GM19324 (cell line): ENCODE data around the gene FMC1.
A peak's percentile ranks its signal among the peaks of the same experiment; 100 is the strongest.
"Not testable (repeated sequence)": the region's sequence is repeated elsewhere in the genome, so short reads cannot be mapped to it uniquely, and the experiment has no call there.

ENCODE experiments used
- ATAC-seq: cut with Tn5 transposase; IDR thresholded peaks from one replicate; pipeline ENCODE4 v1.9.1; 2021; ENCODE audit warnings: mild to moderate bottlenecking, moderate library complexity; ENCODE audit not compliant: unreplicated experiment, low FRiP score

Gene FMC1, protein sequence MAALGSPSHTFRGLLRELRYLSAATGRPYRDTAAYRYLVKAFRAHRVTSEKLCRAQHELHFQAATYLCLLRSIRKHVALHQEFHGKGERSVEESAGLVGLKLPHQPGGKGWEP

DNA sequence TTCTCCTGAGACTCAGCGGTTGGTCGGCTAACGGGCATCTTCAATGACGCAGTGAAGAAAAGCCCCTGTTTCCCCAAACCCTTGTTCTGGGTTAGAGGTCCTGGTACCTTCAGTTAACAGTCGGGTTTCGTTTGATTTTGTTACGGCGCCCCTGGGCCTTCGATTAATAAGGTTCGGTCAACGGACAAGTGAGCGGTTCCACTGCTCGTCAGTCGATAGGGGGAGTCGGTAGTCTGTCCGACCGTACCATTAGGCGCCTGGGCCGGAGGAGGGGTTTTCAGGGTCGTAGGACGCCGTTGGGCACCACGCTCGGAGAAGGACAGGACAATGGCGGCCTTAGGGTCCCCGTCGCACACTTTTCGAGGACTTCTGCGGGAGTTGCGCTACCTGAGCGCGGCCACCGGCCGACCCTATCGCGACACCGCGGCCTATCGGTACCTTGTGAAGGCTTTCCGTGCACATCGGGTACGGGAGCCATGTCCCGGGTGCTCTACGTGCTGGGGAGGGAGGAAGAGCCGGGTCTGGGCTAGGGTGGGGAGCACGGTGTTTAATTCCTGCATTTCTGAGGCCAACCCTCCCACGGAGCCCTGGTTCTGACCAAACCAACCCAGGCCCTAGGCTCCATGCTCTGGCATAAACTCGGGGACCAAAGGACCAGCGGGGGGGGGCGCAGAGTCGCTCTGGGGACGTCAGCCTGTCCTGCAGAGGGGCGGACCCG, at the start of gene FMC1:
TSS of gene FMC1 (plus strand) at position 280 of the 718 bp plus-strand sequence. CDS start at position 328, 48 bp downstream.
- ATAC-seq: peak; percentile 47

DNA sequence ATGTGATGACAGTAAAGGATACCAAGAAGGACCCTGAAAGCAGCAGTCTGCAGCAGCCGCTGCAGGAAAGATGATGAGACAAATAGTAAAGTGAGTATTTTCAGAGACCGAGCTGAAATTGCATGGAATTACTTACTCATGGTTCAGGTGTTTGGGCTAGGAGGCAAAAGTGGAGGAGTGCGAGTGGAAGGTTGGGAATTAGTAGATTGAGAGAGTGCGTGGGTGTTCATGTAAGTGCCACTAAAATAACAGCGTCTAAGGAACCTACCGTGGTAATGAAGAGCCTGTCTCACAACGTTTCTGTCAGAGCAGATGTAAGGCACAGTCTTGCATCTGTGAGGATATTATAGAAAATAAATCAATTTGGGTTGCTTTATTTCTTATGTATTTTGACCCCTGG, 48.3 kb upstream of the FMC1 start:
- ATAC-seq: no peak

DNA sequence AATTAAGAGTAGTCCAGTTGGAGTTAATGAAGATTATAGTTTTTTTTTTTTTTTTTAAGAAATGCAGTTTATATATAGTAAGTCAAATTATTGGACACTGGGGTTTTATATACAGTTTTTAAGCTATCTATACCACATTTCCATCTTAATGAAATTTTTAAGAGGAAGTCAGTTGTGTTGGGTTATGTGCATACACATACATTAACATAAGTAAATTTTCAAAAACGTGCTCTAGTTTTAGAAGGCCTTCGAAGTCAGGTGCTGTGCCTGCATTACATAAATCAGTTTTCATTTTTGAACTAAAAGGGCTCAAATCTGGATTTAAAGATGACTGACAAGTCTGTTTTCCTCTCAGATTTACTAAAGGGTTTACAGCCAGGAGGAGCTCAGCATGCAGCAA, 47.6 kb upstream of the FMC1 start:
- no peak for ATAC-seq

DNA sequence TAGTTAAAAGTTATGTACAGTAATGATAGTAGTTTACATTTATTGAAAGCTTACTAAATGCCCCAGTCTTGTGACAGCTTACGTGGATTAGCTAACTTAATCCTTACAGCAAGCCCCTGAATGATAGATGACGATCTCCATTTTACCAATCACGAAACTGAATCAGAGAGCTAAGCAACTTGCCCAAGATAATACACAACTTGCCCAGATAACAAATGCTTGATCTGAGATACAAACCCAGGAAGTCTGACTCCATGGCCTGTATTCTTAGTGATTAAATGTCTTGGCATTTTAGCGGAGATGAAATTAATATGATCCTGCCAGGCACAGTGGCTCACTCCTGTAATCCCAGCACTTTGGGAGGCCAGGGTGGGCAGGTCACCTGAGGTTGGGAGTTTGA, 46.9 kb upstream of the FMC1 start:
- ATAC-seq: no peak

DNA sequence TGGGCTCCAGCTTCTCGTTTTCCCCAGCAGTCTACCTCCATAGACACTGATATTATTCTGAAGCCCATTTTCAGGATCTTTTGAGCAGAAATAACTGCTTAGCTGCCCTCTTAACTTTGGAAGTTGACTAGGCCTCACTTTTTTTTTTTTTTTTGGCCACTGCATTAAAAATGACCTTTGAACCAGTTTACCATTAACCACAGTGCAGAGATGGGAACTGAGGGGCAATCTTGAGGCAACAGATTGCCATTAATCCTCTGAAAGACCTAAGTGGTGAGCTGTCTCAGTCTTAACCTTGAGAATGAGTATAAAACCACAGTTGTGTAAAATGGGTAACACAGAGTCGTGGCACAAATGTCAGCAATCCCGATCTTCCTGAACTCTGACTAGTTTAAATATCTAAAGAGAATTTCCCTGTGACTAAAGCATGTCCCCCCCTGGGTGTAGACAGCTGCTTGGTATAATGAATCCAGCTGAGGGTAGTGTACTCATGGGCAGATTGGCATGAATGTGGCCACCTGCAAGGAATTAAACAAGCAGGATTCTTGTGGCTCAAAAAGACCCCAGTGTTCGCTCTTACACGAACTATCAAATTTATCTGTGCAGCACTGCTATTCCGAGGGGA, 46.1 kb upstream of the FMC1 start:
- ATAC-seq: no peak

DNA sequence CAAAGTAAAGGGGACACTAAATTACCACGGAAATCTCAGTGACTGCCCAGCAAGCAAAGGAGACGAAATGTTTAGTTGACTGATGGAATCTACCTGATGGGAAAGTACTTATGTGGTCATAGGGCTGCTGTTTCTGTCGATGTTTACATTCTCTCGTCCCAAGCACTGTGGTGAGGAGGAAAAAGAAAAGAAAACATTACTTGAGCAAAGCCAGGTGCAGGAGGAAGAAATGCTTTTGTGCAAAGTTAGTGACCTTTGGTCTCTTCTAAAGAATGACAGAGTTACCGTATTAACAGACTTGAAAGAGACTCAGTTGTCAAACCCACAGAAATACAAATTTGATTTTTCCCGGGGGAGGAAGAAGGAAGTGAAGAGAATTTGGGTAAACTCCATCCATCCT, 43.3 kb upstream of the FMC1 start:
- no peak for ATAC-seq

DNA sequence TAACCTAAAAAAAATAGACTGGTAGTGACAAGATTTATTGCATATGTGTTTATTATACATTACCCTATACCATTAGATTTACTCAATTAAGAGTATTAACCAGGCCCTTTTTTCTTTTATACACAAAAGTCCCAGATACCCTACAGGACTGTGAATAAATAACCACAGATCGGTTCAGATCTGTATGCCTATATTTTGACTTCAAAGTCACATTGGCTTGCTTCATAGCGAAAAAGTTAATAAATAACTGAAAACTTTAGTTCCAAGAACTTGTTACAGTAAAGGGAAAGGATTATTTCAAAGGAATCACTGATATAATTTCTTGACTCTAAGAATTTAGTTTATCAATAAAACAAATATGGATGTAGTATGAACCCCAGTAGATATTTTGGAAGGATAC, 41.8 kb upstream of the FMC1 start:
- no peak for ATAC-seq

DNA sequence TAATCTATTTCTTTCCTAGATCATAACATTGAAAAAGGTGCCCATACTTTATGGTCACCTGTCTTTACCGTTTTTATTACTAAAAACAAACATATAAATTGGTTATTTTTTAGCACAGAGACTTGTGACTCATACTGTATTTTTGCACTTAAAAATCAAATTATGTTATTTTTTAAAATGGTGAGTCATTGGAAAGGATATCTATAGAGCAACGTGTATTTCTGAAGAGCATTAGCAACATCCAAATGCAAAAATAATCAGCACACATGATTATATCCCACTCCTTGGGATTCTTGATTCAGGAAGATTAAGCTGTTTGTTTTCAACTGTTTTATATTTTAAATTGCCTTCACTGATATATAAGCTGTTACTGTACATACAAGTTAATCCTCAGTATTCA, 40.7 kb upstream of the FMC1 start:
- no peak for ATAC-seq

DNA sequence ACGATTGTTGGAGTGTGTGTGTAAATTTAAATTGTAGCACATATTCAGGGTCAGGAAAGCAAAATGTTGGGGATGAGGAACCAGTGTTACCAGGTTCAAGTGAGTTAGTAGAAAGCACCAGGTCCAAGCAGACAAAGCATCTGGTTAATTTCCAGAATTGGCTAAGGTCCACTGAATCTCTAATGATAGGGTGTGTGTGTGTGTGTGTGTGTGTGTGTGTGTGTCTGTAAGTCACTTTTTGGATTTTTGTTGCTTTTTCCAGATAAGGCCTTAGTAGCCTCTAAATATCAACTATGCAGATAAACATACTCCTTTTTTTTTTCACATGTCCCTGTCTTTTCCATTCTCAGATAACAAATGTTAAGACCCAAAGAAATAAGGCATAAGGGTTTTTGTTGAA, 36.6 kb upstream of the FMC1 start:
- no peak for ATAC-seq

DNA sequence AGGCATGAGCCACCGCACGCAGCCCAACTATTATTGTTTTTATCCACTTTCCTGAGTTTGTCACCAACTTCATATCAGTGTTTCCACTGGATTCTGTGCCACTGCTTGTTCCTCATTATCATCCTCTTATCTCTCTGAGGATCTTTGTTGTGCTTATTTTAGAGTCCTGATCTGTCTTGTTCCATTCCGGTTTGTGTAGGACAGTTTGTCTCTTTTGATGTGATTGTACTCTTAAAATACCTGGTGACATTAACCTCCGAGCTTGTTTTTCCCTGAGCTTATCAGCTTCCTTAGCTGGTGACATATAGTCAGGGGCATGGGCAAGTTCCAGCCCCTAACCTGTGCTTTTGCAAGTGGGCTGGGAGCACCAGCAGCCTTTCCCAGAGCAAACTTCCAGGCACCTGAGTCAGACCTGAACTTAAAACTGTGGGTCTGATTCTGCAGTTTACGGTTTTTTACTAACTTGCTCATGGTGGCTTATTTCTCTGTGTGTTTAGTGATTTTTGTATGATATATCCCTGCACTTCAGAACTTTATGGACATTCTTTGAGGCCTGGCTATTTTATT, 23.1 kb upstream of the FMC1 start:
- no peak for ATAC-seq

DNA sequence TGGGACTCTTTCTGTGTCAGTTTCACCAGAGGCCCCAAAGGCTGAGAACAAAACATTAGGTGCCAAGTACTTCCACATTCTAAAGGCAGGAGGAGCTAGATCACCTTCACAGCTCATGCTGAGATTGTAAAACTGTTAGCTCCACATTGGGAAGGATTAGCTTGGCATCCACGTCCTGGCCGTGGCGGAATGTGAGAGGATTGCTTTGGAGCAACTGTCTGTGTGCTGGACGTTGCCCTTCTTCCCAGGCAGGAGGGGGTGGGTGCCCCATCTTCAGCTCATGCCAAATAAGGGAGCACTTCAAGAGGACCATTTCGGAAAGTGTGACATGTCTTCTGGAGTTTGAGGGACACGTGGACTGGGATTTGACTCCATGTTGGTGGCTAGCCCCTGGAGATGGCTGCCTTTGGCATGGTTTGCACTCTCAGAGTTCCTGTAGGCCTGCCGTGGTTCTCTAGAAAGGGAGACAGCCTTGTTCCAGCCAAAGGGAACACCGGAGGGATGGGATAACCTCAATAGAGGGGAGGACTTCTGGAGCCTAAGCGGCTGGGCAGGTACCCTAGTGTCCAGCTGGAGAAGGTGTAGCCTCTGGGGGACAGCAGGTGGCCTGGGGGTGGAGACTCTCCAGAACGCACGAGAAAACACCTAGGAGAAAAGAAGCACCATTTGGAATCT, 19.9 kb upstream of the FMC1 start:
- no peak for ATAC-seq

DNA sequence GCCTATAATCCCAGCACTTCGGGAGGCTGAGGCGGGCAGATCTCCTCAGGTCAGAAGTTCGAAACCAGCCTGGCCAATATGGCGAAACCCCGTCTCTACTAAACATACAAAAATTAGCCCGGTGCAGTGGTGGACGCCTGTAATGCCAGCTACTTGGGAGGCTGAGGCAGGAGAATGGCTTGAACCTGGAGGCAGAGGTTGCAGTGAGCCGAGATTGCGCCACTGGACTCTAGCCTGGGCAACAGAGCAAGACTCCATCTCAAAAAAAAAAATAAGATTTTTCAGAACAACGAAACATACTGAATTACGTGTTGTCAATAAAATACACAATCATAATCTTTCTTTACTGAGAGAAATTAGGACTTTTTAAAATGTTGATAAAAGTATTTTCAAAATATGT, 16.4 kb upstream of the FMC1 start:
- ATAC-seq: not testable (repeated sequence)

DNA sequence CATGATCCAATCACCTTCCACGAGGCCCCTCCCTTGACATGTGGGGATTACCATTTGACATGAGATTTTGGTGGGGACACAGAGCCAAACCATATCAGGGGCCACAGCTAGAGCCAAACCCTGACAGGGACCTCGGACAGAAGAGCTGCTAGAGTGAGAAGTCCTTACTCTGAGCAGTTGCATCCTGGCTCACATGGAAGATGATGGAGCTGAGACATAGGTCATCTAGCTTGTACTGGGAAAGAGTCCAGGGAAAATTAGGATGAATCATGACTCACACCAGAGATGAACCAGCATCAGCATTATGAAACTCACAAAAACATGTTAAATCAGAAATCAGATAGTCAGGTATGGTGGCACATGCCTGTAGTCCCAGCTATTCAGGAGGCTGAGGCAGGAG, 12.8 kb upstream of the FMC1 start:
- no peak for ATAC-seq

DNA sequence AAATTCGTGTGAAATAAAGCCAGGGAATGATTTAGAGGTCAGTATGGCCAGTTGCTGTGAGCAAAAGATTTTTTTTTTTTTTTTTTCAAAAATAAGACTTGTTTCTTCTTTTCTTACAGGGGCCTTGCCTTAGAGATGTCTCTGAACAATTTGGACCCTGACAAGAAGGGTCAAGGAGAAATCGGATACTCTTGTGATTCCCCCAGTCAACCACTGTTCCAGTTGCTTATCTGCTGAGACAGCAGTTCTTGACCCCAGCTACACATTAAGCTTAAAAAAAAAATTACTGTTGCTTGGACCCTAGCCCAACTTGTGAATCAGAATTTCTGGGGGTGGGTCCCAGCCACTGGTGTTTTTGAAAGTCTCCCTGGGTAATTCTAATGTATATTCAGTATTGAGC, 12.0 kb upstream of the FMC1 start:
- no peak for ATAC-seq

DNA sequence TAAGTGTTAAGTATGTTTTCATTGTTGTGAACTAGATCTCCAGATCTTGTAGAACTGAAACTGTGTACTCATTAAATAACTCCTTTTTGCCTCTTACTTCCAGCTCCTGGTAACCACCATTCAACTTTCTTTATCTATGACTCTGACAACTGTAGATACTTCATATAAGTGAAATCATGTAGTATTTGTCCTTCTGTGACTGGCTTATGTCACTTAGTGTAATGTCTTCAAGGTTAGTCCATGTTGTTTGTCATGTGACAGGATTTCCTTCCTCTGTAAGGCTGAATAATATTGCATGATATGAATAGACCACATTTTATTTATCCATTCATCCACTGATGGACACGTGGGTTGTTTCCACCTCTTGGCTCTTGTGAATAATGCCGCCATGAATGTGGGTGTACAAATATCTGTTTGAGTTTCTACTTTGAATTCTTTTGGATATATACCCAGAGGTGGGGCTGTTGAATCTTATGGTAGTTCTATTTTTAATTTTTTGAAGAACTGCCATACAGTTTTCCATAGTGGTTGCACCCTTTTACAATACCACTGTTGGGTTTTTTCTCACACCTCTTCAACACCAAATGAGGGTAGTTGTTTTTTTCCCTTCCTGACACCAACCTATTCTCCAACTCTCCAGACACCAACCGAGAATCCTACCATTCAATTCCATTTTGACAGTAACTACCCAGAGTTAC, 10.7 kb upstream of the FMC1 start:
- no peak for ATAC-seq

DNA sequence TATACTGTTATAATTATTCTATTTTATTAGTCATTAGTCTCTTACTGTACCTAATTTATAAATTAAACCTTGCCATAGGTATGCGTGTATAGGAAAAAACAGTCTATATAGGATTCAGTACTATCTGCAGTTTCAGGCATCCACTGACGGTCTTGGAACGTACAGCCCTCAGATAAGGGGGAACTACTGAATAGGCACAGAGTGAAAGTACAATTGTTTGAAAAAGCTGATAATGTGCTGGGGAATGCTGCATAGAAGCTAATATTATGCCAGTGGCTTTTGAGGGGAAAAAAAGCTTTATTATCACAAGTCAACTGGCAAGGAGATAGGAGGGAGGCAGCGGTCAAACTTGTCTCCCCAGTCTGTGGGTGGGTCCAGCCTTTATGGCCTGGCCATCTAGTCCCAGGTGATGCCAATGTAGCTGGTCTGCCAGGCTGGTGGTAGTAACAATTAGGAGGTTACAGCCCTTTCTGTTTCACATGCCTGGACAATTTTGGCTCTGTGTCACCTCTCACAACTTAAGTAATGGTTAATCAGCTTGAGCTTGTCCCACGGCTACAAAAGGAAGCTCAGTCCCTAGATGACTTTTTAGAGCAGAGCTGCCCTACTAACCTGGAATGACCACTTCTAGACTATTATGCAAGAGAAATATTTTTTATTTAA, 8.3 kb upstream of the FMC1 start:
- ATAC-seq: no peak

DNA sequence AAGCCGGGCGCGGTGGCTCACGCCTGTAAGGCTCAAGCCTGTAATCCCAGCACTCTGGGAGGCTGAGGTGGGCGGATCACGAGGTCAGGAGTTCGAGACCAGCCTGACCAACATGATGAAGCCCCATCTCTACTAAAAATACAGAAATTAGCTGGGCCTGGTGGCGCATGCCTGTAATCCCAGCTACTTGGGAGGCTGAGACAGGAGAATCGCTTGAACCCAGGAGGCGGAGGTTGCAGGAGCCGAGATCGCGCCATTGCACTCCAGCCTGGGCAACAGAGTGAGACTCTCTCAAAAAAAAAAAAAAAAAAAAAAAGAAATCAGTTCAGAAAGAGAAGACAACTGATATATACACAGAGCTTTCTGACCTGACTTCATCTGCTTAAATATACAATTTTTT, 7.7 kb upstream of the FMC1 start:
- ATAC-seq: not testable (repeated sequence)

DNA sequence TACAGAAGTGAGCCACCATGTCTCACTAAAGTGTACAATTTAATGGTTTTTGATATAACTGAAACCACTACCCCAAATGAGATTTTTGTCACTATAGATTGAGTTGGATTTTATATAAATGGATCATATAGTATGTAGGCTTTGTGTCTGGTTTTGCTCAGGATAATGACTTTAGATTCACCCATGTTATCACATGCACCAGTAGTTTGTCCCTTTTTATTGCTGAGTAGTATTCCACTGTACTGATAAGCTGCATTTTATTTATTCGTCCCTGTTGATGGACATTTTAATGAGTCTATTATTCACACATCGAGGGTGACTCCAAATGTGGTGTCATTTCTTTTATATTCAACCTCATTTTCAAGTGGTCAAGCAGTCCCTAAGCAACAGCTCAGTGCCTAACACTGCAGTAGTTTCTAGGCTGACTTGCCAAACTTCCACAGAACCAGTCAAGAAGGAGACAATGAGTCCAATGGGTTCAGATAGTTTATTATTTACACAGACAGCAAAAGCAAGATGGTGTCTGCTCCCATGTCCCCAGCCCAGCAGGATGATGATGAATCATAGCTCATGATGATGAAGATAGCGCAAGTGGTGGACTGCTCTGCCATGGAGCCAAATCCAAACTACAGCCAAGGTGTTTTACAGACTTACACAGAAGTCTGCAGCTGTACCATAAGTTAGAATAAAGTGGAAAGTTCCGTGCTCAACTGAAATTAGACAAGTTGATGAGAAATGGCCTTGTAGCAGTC, 6.6 kb upstream of the FMC1 start:
- no peak for ATAC-seq

DNA sequence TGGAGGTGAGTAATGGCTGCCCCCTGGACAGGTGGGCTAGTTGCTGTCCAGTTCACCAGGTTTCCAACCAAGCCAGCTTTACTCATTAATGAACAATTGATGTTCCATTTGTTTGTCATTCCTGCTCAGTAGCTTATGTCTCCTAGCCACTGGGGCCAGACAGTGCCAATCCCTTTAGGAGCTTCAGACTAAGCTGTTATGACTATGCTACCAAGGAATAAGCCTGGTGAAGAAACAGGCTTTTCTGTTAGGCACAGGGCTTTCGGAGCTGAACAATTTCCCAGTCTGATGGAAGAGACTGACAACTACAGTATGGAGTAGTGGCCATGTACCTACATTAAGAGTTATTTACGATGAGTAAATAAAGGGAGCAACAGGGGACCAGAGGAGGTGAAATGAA, 2.1 kb upstream of the FMC1 start:
- no peak for ATAC-seq

DNA sequence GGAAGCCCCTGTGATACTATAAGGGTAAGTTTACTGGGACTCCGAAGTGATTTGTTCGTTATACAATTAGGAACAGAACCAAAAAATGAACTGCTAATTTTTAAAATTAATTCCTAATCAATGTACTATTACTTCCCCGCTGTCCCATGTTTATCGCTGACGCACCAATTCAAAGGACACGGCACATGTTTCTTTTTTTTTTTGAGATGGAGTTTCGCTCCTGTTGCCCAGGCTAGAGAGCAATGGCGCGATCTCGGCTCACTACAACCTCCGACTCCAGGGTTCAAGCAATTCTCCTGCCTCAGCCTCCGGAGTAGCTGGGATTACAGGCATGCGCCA, 1.5 kb upstream of the FMC1 start:
- ATAC-seq: no peak
